A549 treated with GW870086 at 1 μM for 4 hours (cell line): ENCODE data around the gene ASB9. TPM values are rescaled to one million over a fixed set of nuclear protein-coding genes. Genes with fewer than 3 reads are reported as not detected.

ENCODE experiments used
- total RNA-seq: library from RNA; stranded (reverse); fragments of 200-300 nt; extraction: Qiagen RNA extraction; gene quantifications from 5 replicates; pipeline ENCODE4 v1.2.3, GENCODE V29; 2022; ENCODE audit warnings: low read depth

ASB9 gene, protein sequence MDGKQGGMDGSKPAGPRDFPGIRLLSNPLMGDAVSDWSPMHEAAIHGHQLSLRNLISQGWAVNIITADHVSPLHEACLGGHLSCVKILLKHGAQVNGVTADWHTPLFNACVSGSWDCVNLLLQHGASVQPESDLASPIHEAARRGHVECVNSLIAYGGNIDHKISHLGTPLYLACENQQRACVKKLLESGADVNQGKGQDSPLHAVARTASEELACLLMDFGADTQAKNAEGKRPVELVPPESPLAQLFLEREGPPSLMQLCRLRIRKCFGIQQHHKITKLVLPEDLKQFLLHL
- total RNA-seq, result 18.9 to 22.0 TPM (median 20.7 TPM) in 5 replicates

DNA sequence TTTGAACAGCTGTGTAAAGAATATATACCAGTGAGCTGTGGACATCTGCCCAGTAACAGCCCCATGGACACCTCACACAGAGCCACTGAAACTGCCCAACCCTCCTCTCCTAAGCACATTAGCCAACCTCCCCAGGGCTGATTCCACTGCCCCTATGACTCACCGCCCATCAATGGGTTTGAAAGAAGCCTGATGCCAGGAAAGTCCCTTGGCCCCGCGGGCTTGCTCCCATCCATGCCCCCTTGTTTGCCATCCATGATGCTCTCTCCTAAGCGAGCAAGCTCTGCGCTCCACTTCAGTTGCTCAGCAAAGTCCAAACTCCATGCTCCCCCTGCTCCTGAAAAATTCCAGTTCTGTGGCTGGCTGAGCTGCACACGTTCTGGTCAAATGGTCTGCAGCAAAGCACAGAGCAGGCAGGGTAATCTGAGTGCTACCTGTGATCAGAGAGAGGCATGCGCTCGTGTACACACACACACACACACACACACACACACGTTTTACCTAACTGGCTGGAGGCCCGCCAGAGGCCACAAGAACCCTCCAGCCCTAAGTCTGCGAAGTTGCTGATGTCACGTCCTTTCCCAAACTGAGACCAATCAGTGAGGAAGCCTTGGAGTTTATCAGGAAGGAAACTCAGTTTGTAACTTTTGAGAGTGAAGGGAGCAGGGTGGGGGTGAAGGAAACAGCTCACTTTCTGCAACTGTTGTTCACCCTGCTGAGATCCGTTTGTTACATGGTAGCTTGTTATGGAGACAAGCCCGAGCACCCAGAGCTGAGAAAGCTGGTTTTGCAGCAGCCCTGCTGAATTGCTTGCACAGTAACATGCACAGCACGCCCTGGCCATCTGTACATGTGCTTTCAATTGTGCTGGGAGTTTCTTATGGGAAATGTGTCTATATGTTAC, at the start of gene ASB9:
ASB9 (minus strand) TSS at position 466 of the 904 bp plus-strand sequence; CDS start at position 257, 209 bp downstream.

DNA sequence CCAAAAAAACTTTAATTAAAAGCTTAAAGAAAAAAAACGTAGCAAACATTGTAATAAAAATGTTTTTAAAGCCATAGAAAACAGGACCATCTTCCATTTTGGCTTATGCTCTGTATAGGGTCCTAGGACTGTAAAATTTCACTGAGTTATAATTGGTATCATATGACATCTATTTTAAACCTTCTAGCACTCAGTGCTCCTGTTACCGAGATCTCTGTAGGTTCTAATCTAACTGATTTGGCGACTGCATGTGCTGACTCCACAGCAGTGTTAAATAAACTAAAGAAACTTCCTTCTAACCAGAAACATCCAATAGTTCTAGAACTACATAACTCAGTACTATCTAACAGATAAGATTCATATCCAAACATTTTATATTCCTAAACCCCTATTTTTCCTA, 45.6 kb upstream of the ASB9 start, which contains the start of gene ASB11:
ASB11 (minus strand) TSS at position 132 of the 400 bp plus-strand sequence; CDS start at position 97, 35 bp downstream.

Other genes with a start within 250 kb of the ASB9 start
- gene ASB11, start 45.6 kb upstream of the ASB9 start, total RNA-seq, result not detected in 5 replicates
- 5.9 to 9.6 TPM (median 8.1 TPM) in 5 replicates for gene PIGA, start 65.4 kb upstream of the ASB9 start, total RNA-seq
- 0.27 to 0.42 TPM (median 0.29 TPM) in 5 replicates for gene VEGFD, start 114.3 kb upstream of the ASB9 start, total RNA-seq
- 50.6 to 59.2 TPM (median 55.9 TPM) in 5 replicates for gene PIR, start 223.2 kb upstream of the ASB9 start, total RNA-seq
- not detected in 5 replicates for gene BMX, start 230.7 kb upstream of the ASB9 start, total RNA-seq